ENCODE results near the gene NHLRC4.

DNA sequence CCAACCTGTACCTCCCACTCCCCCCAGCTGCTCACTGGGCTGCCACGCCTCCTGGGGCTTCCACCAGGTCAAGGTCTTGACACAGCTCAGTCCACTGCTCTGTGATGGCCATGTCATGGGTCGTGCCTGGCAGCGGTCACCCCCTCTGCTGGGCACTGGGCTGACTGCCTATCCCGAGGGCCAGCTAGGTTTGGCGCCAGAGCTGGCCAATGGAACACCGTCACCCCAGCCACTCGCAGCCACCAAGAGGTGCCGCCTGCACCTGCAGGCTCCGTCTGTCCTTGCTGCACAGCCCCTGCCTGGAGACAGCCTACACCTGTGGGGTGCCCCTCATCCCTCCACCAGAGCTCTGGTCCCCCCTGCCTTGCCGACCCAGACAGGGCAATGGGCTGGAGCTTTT lies 18.5 kb downstream of the NHLRC4 start:
- no peak for TF ChIP-seq FOXM1 (IDR thresholded peaks at IDR 0.05; ENCODE audit: borderline replicate concordance)
- TF ChIP-seq SUZ12 (IDR thresholded peaks at IDR 0.05), result no peak
- TF ChIP-seq ELF4 (IDR thresholded peaks at IDR 0.05), result no peak
- TF ChIP-seq ARNT (IDR thresholded peaks at IDR 0.05), result no peak
- TF ChIP-seq BHLHE40 (IDR thresholded peaks at IDR 0.05; ENCODE audit: borderline replicate concordance), result no peak
- TF ChIP-seq FOXK2 (IDR thresholded peaks at IDR 0.05), result no peak

Data from HEK293T (cell line).